ENCODE data around the gene GALT. TPM values are rescaled to one million over a fixed set of nuclear protein-coding genes. Genes with fewer than 3 reads are reported as not detected.

Gene GALT
- total and polyA plus RNA-seq, 2 experiments from 2014 or later = 31.5 to 35.1 TPM

- TF ChIP-seq CTCF (conservative IDR thresholded peaks at IDR 0.05; ENCODE audit: low read depth in 2 of 2) (no peak), EZH2 (IDR thresholded peaks at IDR 0.05; ENCODE audit: low read depth, unreplicated experiment) (no peak), ETS1 (IDR thresholded peaks at IDR 0.05) (no peak), CREB1 (CRISPR knock-in tag; IDR thresholded peaks at IDR 0.05; ENCODE audit: low read depth) (no peak)
Observed at GRCh38 chr9:34655394-34655793, 8.9 kb downstream of the GALT start (continued).

- DNase-seq (ENCODE audit: low spot score) = no peak
- peaks cover 29% of the 10 kb centered on the region for H3K4me1 Mint-ChIP-seq
- H4K20me1 ChIP-seq (replicated peaks; ENCODE audit: insufficient read depth) = no peaks in the 10 kb centered on the region; the same call in 1 of the 2 replicates
Observed at GRCh38 chr9:34656992-34657391, 10.5 kb downstream of the GALT start.

GRCh38 chr9:34658461-34658860, 12.0 kb downstream of the GALT start:
- H3K4me1 Mint-ChIP-seq = peaks cover 15% of the 10 kb centered on the region
- DNase-seq (ENCODE audit: low spot score) (no peak), ATAC-seq (no peak)
- no peaks in the 10 kb centered on the region; the same call in 2 of the 3 replicates for H3K9me3 Mint-ChIP-seq
- Histone ChIP-seq H3K4me1 (ENCODE audit: insufficient read depth) (peaks cover 1% of the 10 kb centered on the region), H3K79me2 (replicated peaks; ENCODE audit: insufficient read depth) (no peaks in the 10 kb centered on the region), H4K20me1 (replicated peaks; ENCODE audit: insufficient read depth) (no peaks in the 10 kb centered on the region), H3K9me2 (ENCODE audit: insufficient read depth) (no peaks in the 10 kb centered on the region), H3K36me3 (ENCODE audit: insufficient read depth) (no peaks in the 10 kb centered on the region), H3K4me2 (no peak overlapping the region), H3F3A (replicated peaks; ENCODE audit: low read depth) (no peaks in the 10 kb centered on the region), H2AFZ (no peak overlapping the region), H3K27ac (ENCODE audit: low read depth) (no peak overlapping the region), H3K4me3 (no peak overlapping the region), H3K27me3 (ENCODE audit: insufficient read depth) (no peaks in the 10 kb centered on the region)
- no peaks in the 10 kb centered on the region for H3K36me3 Mint-ChIP-seq (ENCODE audit: low read depth)
- no peak overlapping the region for H3K27ac Mint-ChIP-seq
- no peak overlapping the region for H3K4me3 Mint-ChIP-seq
- H3K27me3 Mint-ChIP-seq (ENCODE audit: insufficient read depth, low read depth, poor library complexity) = peaks cover 19% of the 10 kb centered on the region
- TF ChIP-seq JUNB (IDR thresholded peaks at IDR 0.05; ENCODE audit: unreplicated experiment) (no peak), STAT1 (IDR thresholded peaks at IDR 0.05; ENCODE audit: unreplicated experiment) (no peak), POLR2AphosphoS5 (IDR thresholded peaks at IDR 0.05; ENCODE audit: low read depth) (no peak), EZH2 (IDR thresholded peaks at IDR 0.05; ENCODE audit: low read depth, unreplicated experiment) (no peak), ZNF114 (CRISPR knock-in tag; IDR thresholded peaks at IDR 0.05) (no peak), CREB1 (CRISPR knock-in tag; IDR thresholded peaks at IDR 0.05; ENCODE audit: low read depth) (no peak), REST (IDR thresholded peaks at IDR 0.05; ENCODE audit: unreplicated experiment) (no peak), CTCF (conservative IDR thresholded peaks at IDR 0.05; ENCODE audit: low read depth in 2 of 2) (no peak), NANOG (IDR thresholded peaks at IDR 0.05; ENCODE audit: borderline replicate concordance) (no peak)

More at GRCh38 chr9:34656992-34657391, 10.5 kb downstream of the GALT start:
- no peak overlapping the region for H3K4me3 ChIP-seq
- no peak for TF ChIP-seq ZNF331 (CRISPR knock-in tag; IDR thresholded peaks at IDR 0.05; ENCODE audit: low read depth)
- H3K9me2 ChIP-seq (ENCODE audit: insufficient read depth) = no peaks in the 10 kb centered on the region
- Mint-ChIP-seq H3K27ac (no peak overlapping the region), H3K36me3 (ENCODE audit: low read depth) (no peaks in the 10 kb centered on the region), H3K27me3 (ENCODE audit: insufficient read depth, low read depth, poor library complexity) (peaks cover 22% of the 10 kb centered on the region), H3K4me3 (no peak overlapping the region), H3K9me3 (no peaks in the 10 kb centered on the region; the same call in 2 of the 3 replicates)
- H3K4me1 ChIP-seq (ENCODE audit: insufficient read depth) = peaks cover 16% of the 10 kb centered on the region
- no peak overlapping the region for H2AFZ ChIP-seq
- H3K36me3 ChIP-seq (ENCODE audit: insufficient read depth) = no peaks in the 10 kb centered on the region
- ATAC-seq = no peak
- 0 out of 2 replicates have a peak, but pooled peaks cover 4% of the 10 kb centered on the region for H3F3A ChIP-seq (replicated peaks; ENCODE audit: low read depth)
- no peak overlapping the region for H3K4me2 ChIP-seq
- no peaks in the 10 kb centered on the region for H3K79me2 ChIP-seq (replicated peaks; ENCODE audit: insufficient read depth)
- H3K27me3 ChIP-seq (ENCODE audit: insufficient read depth) = no peaks in the 10 kb centered on the region
- no peak overlapping the region for H3K27ac ChIP-seq (ENCODE audit: low read depth)
